HG02623 (cell line): ENCODE data around the gene PNPLA2.

Experiments
- ATAC-seq: cut with Tn5 transposase; IDR thresholded peaks from one replicate; pipeline ENCODE4 v1.9.1; 2021; ENCODE audit warnings: moderate library complexity; ENCODE audit not compliant: unreplicated experiment

PNPLA2 gene

GRCh38 chr11:829176-829846 is 10.6 kb downstream of the PNPLA2 start:
- ATAC-seq = no peak

- no peak for ATAC-seq
These were observed 11.2 kb downstream of the PNPLA2 start for GRCh38 chr11:829847-830294.

- ATAC-seq = no peak
These were observed 11.8 kb downstream of the PNPLA2 start for GRCh38 chr11:830295-831117.

- no peak for ATAC-seq
These were observed 12.6 kb downstream of the PNPLA2 start for GRCh38 chr11:831118-831864.

- no peak for ATAC-seq
These were observed 13.3 kb downstream of the PNPLA2 start for GRCh38 chr11:831961-832528.

- ATAC-seq = no peak
These were observed 13.9 kb downstream of the PNPLA2 start, which contains the start of gene CD151 for GRCh38 chr11:832529-833113. Gene CD151, plus strand, starts transcription at chr11:832952. Its CDS starts 3,118 bp downstream, at chr11:836070.

GRCh38 chr11:833114-833791 is 14.5 kb downstream of the PNPLA2 start:
- no peak for ATAC-seq

GRCh38 chr11:833849-834311 is 15.2 kb downstream of the PNPLA2 start:
- no peak for ATAC-seq

- no peak for ATAC-seq
These were observed 15.9 kb downstream of the PNPLA2 start for GRCh38 chr11:834371-835316.

GRCh38 chr11:836274-836673 is 17.6 kb downstream of the PNPLA2 start:
- ATAC-seq = no peak

- no peak for ATAC-seq
These were observed 18.0 kb downstream of the PNPLA2 start for GRCh38 chr11:836700-837099.

GRCh38 chr11:837189-837989 is 18.7 kb downstream of the PNPLA2 start:
- ATAC-seq = no peak

GRCh38 chr11:837990-838307 is 19.2 kb downstream of the PNPLA2 start:
- ATAC-seq = no peak

- no peak for ATAC-seq
These were observed 19.9 kb downstream of the PNPLA2 start for GRCh38 chr11:838441-839279.

GRCh38 chr11:839280-839623 is 20.5 kb downstream of the PNPLA2 start:
- ATAC-seq = no peak

GRCh38 chr11:839875-840617 is 21.3 kb downstream of the PNPLA2 start:
- ATAC-seq = no peak

GRCh38 chr11:841981-842369 is 23.3 kb downstream of the PNPLA2 start:
- no peak for ATAC-seq
